ENCODE results near the gene DCANP1.

Gene DCANP1

GRCh38 chr5:135449644-135450043 lies 2.5 kb upstream of the DCANP1 start:
- no peaks in the 10 kb centered on the region for H3K27me3 ChIP-seq (ENCODE audit: insufficient read depth, poor library complexity, severe bottlenecking)
- H3K4me3 ChIP-seq (replicated peaks; ENCODE audit: insufficient read depth, low read length), result no peak overlapping the region
- TF ChIP-seq POLR2AphosphoS5 (IDR thresholded peaks at IDR 0.05; ENCODE audit: low read depth) (no peak), GABPA (IDR thresholded peaks at IDR 0.05; ENCODE audit: low read depth) (no peak), REST (IDR thresholded peaks at IDR 0.05; ENCODE audit: insufficient replicate concordance, low read depth) (no peak), CTCF (IDR thresholded peaks at IDR 0.05; ENCODE audit: insufficient read depth, low read length) (no peak), SPI1 (IDR thresholded peaks at IDR 0.05; ENCODE audit: borderline replicate concordance, low read depth) (no peak)
- H3K27ac ChIP-seq (replicated peaks), result no peak overlapping the region
- DNase-seq (ENCODE audit: low read depth in 1 of 2, low spot score in 1 of 2), result no peak

- Histone ChIP-seq H3K27ac (replicated peaks) (no peak overlapping the region), H3K4me3 (replicated peaks; ENCODE audit: insufficient read depth, low read length) (no peak overlapping the region), H3K27me3 (ENCODE audit: insufficient read depth, poor library complexity, severe bottlenecking) (no peaks in the 10 kb centered on the region)
- no peak for DNase-seq (ENCODE audit: low read depth in 1 of 2, low spot score in 1 of 2)
- TF ChIP-seq POLR2AphosphoS5 (IDR thresholded peaks at IDR 0.05; ENCODE audit: low read depth), result no peak
- no peak for TF ChIP-seq GABPA (IDR thresholded peaks at IDR 0.05; ENCODE audit: low read depth)
- TF ChIP-seq CTCF (IDR thresholded peaks at IDR 0.05; ENCODE audit: insufficient read depth, low read length), result no peak
- TF ChIP-seq SPI1 (IDR thresholded peaks at IDR 0.05; ENCODE audit: borderline replicate concordance, low read depth), result no peak
- TF ChIP-seq REST (IDR thresholded peaks at IDR 0.05; ENCODE audit: insufficient replicate concordance, low read depth), result no peak
These were observed 1.8 kb upstream of the DCANP1 start for GRCh38 chr5:135448791-135449507.

GRCh38 chr5:135448071-135448739 lies 1.1 kb upstream of the DCANP1 start:
- no peak for DNase-seq (ENCODE audit: low read depth in 1 of 2, low spot score in 1 of 2)
- Histone ChIP-seq H3K27me3 (ENCODE audit: insufficient read depth, poor library complexity, severe bottlenecking) (no peaks in the 10 kb centered on the region), H3K4me3 (replicated peaks; ENCODE audit: insufficient read depth, low read length) (no peak overlapping the region), H3K27ac (replicated peaks) (no peak overlapping the region)
- no peak for TF ChIP-seq CTCF (IDR thresholded peaks at IDR 0.05; ENCODE audit: insufficient read depth, low read length)
- no peak for TF ChIP-seq SPI1 (IDR thresholded peaks at IDR 0.05; ENCODE audit: borderline replicate concordance, low read depth)
- no peak for TF ChIP-seq REST (IDR thresholded peaks at IDR 0.05; ENCODE audit: insufficient replicate concordance, low read depth)
- no peak for TF ChIP-seq POLR2AphosphoS5 (IDR thresholded peaks at IDR 0.05; ENCODE audit: low read depth)
- no peak for TF ChIP-seq GABPA (IDR thresholded peaks at IDR 0.05; ENCODE audit: low read depth)

All from HL-60 (cell line).